OCI-LY3 (cell line): ENCODE results near the gene COL9A2.

Source experiments
- H2AFZ ChIP-seq: fragments of 200-600, 300-600 bp; shearing (Covaris generic); 2 replicates; pipeline ENCODE4 v1.6.0; 2014; ENCODE audit warnings: antibody characterized with exemption, low read depth, low read length
- H3K27ac ChIP-seq: fragments of 200-600, 300-600 bp; sonication (generic); 2 replicates; pipeline ENCODE4 v1.5.1; 2014; ENCODE audit warnings: mild to moderate bottlenecking, low read length, moderate library complexity, mixed read lengths
- H3K27me3 ChIP-seq: fragments of 200-600, 300-600 bp; sonication (generic); 2 replicates; pipeline ENCODE4 v1.6.1; 2014; ENCODE audit warnings: low read depth, low read length, mixed read lengths
- H3K36me3 ChIP-seq: fragments of 200-600, 300-600 bp; sonication (generic); replicated peaks from 2 replicates; pipeline ENCODE3; 2014; ENCODE audit warnings: low read depth, low read length, mixed read lengths
- H3K4me1 ChIP-seq: fragments of 300-600, 200-600 bp; sonication (generic); 2 replicates; pipeline ENCODE4 v1.6.1; 2014; ENCODE audit warnings: low read length, mixed read lengths
- H3K4me2 ChIP-seq: fragments of 200-600, 300-600 bp; sonication (generic); 2 replicates; pipeline ENCODE4 v1.6.1; 2014; ENCODE audit warnings: low read length, mixed read lengths
- H3K4me3 ChIP-seq: fragments of 300-600, 200-600 bp; sonication (generic); 2 replicates; pipeline ENCODE4 v1.5.1; 2014; ENCODE audit warnings: antibody characterized with exemption, mild to moderate bottlenecking, low read length, moderate library complexity
- H3K79me2 ChIP-seq: fragments of 300-600, 200-600 bp; shearing (Covaris generic); 2 replicates; pipeline ENCODE4 v1.6.1; 2014; ENCODE audit warnings: mild to moderate bottlenecking, low read length, mixed read lengths
- H3K9ac ChIP-seq: fragments of 300-600, 200-600 bp; shearing (Covaris generic); 2 replicates; pipeline ENCODE4 v1.6.0; 2014; ENCODE audit warnings: mild to moderate bottlenecking, low read length, moderate library complexity
- H3K9me3 ChIP-seq: fragments of 200-600, 300-600 bp; shearing (Covaris generic); 2 replicates; pipeline ENCODE4 v1.6.1; 2014; ENCODE audit warnings: low read length, mixed read lengths; ENCODE audit not compliant: insufficient read depth
- H4K20me1 ChIP-seq: fragments of 200-600, 300-600 bp; sonication (generic); 2 replicates; pipeline ENCODE4 v1.6.1; 2016; ENCODE audit warnings: low read length, mixed read lengths; ENCODE audit not compliant: insufficient read depth
- CTCF ChIP-seq: fragments of 200-600, 300-600 bp; sonication (generic); IDR thresholded peaks from 2 replicates; pipeline ENCODE4 v1.5.1; 2014; ENCODE audit warnings: antibody characterized with exemption, low read length, low read depth
- EZH2phosphoT487 ChIP-seq: fragments of 200-600 bp; shearing (Covaris generic); IDR thresholded peaks from 2 replicates; pipeline ENCODE4 v1.6.1; 2018; ENCODE audit warnings: antibody characterized with exemption, mixed run types, low read depth

The COL9A2 gene

DNA sequence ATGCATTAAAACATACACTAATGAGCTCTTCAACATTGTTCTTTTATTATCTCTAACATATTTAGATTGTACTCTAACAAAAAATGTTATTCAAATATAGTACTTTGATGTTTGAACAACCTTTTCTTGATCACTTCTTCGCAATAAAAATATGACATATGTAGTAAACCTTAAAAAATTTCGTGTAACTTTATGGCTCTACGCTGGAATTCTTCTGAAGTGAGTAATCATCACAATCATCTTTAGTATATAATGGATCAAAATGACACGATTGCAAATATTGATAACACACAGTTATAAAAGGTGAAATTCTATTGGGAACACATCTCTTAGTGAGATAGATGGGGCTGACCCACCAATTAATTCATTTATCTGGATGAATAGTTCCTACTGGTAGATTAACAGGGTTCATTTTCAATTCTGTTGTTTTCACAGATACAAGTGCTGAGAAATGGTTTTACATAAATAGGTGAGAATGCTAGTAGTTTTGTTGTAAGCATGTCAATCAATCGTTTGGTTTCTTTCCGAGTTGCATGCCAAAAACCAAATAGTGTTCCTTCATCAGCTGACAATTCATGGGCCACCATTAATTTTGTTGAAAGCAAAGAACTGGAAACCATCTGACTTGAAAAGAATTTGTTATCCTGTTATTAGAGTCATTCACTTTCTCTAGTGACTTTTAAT, 60.5 kb downstream of the COL9A2 start:
- H2AFZ ChIP-seq = no peak overlapping the region
- H3K4me1 ChIP-seq = peaks cover 5% of the 10 kb centered on the region
- peak overlapping the region; percentile 95 for H3K9ac ChIP-seq
- no peaks in the 10 kb centered on the region for H4K20me1 ChIP-seq
- no peaks in the 10 kb centered on the region for H3K27me3 ChIP-seq
- H3K36me3 ChIP-seq = peaks cover 10% of the 10 kb centered on the region
- H3K27ac ChIP-seq = 0 out of 2 replicates have a peak overlapping the region, but pooled peaks have one; percentile 91
- peak overlapping the region; percentile 100 for H3K4me3 ChIP-seq
- TF ChIP-seq CTCF (no peak), EZH2phosphoT487 (no peak)
- H3K4me2 ChIP-seq = peak overlapping the region; percentile 79
- no peaks in the 10 kb centered on the region for H3K9me3 ChIP-seq
- H3K79me2 ChIP-seq = peaks cover 41% of the 10 kb centered on the region

DNA sequence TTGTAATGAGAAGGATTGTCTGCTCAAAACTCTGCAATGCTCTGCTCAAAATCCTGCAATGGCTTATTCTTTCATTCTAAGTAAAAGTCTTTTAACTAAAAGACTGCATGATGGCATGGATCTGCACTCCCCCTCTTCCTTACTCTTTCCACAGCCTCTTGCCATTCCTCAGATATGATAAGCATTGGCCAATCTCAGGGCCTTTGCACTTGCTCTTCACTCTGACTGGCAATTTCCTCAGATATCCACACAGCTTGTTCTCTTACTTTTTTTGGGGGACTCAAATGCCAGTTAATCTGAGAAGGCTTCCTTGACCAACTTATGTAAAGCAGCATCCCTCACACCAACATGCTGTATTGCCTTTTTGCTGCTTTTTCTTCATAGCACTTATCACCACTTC, 61.9 kb downstream of the COL9A2 start:
- Histone ChIP-seq H3K4me1 (peaks cover 5% of the 10 kb centered on the region), H3K27me3 (no peaks in the 10 kb centered on the region), H4K20me1 (no peaks in the 10 kb centered on the region), H3K27ac (no peak overlapping the region), H3K9ac (no peak overlapping the region), H3K4me2 (no peak overlapping the region), H3K79me2 (peaks cover 38% of the 10 kb centered on the region), H2AFZ (no peak overlapping the region), H3K9me3 (no peaks in the 10 kb centered on the region), H3K36me3 (peaks cover under 1% of the 10 kb centered on the region), H3K4me3 (no peak overlapping the region)
- TF ChIP-seq EZH2phosphoT487 (no peak), CTCF (no peak)

GRCh38 chr1:40252601-40253000, 64.5 kb downstream of the COL9A2 start:
- no peaks in the 10 kb centered on the region for H3K27me3 ChIP-seq
- no peaks in the 10 kb centered on the region for H3K9me3 ChIP-seq
- no peak overlapping the region for H2AFZ ChIP-seq
- H3K36me3 ChIP-seq = no peaks in the 10 kb centered on the region
- peaks cover 5% of the 10 kb centered on the region for H3K4me1 ChIP-seq
- no peak overlapping the region for H3K4me3 ChIP-seq
- no peak overlapping the region for H3K4me2 ChIP-seq
- H4K20me1 ChIP-seq = no peaks in the 10 kb centered on the region
- H3K27ac ChIP-seq = no peak overlapping the region
- no peak overlapping the region for H3K9ac ChIP-seq
- peaks cover 19% of the 10 kb centered on the region for H3K79me2 ChIP-seq
- TF ChIP-seq CTCF (no peak), EZH2phosphoT487 (no peak)

- no peak overlapping the region for H3K4me3 ChIP-seq
- H3K27me3 ChIP-seq = no peaks in the 10 kb centered on the region
- no peak overlapping the region for H3K9ac ChIP-seq
- H3K36me3 ChIP-seq = no peaks in the 10 kb centered on the region
- no peak for TF ChIP-seq CTCF
- no peak for TF ChIP-seq EZH2phosphoT487
- peaks cover under 1% of the 10 kb centered on the region for H3K4me1 ChIP-seq
- no peak overlapping the region for H3K27ac ChIP-seq
- peaks cover 8% of the 10 kb centered on the region for H3K79me2 ChIP-seq
- no peak overlapping the region for H2AFZ ChIP-seq
- H4K20me1 ChIP-seq = no peaks in the 10 kb centered on the region
- H3K4me2 ChIP-seq = no peak overlapping the region
- H3K9me3 ChIP-seq = no peaks in the 10 kb centered on the region
Measured at GRCh38 chr1:40251456-40251855, 65.6 kb downstream of the COL9A2 start.
